ENCODE data around the gene NIT2.

DNA sequence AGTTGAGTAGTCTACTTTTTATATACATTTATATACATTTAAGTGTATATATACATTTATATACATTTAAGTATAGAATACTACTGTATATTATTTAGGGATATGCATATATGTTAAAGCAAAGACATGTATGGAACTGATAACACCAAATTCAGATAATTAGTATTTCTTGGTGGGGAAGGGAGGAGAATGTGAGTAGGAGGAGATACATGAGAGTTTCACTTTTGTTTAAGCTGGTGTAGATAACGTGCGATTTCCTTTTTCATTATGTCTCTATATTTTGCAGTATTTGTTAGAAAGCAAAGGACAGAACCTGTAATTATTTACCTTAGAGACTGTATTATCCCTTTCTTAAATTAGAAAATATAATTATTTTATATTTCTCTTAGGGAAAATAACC, 16.6 kb upstream of the NIT2 start:
- no peak for TF ChIP-seq POLR2AphosphoS5 (IDR thresholded peaks at IDR 0.05; ENCODE audit: low read length)
- no peak for TF ChIP-seq CTCF (IDR thresholded peaks at IDR 0.05 in 2 of 3, conservative IDR thresholded peaks at IDR 0.05 in 1 of 3; ENCODE audit: control insufficient read depth in 2 of 3, extremely low read depth in 1 of 3, insufficient read depth in 1 of 3, low read depth in 3 of 3, low read length in 3 of 3)
- TF ChIP-seq RAD51 (IDR thresholded peaks at IDR 0.05), result no peak
- TF ChIP-seq MAX (IDR thresholded peaks at IDR 0.05; ENCODE audit: low read depth, low read length), result no peak
- no peak for TF ChIP-seq ATF2 (IDR thresholded peaks at IDR 0.05; ENCODE audit: low read length)
- no peak for TF ChIP-seq MYC (IDR thresholded peaks at IDR 0.05; ENCODE audit: insufficient read depth, insufficient read length, insufficient replicate concordance, low read length, severe bottlenecking)
- TF ChIP-seq MXI1 (IDR thresholded peaks at IDR 0.05; ENCODE audit: low read depth, low read length), result no peak
- TF ChIP-seq NR2C2 (IDR thresholded peaks at IDR 0.05; ENCODE audit: borderline replicate concordance, control insufficient read depth, insufficient read length, low read depth), result no peak
- no peak for TF ChIP-seq EZH2 (IDR thresholded peaks at IDR 0.05; ENCODE audit: borderline replicate concordance, control insufficient read depth, low read depth, low read length)
- TF ChIP-seq FOXK2 (IDR thresholded peaks at IDR 0.05), result no peak
- TF ChIP-seq RCOR1 (conservative IDR thresholded peaks at IDR 0.05; ENCODE audit: low read depth, low read length), result no peak
